ENCODE measurements around the gene SHKBP1. TPM values are rescaled to one million over a fixed set of nuclear protein-coding genes. Genes with fewer than 3 reads are reported as not detected.

SHKBP1 gene
- total and polyA plus RNA-seq, 9 of the 15 experiments (the other 6 are each of a cell fraction or from before 2014, with no cell fraction given) = 1.2 to 58.1 (median 22.3) TPM

DNA sequence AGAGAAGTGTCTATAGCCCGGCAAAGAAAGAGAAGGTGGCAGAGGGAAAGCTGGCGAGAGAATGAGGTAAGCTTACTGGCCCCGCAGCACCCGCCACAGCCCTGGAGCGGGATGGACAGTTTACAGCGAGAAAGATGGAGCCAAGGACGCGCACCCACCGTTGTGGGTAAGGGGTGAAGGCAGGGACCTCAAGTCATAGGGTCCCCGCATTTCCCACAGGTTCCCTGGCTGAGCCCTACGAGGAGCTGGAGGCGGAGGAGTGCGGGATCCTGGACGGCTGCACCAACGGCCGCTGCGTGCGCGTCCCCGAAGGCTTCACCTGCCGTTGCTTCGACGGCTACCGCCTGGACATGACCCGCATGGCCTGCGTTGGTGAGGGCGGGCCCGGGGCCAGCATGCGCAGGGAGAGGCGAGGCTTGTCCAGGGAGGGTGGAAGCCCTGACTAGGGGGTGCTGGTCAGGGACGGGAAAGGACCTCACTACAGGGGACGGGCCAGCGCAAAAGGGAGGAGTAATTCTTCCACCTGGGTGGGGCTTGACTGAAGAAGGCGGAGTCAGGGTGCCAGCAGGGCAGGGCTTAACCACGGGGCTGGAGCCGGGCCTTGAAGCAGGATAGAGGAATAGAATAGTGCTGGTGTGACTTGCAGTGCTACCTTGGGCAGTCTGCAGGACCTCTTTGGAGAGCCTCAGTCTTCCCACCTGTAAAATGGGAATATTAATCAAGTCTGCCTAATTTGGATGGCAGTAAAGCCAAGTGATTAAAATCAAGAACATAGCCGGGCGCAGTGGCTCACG lies 51.0 kb downstream of the SHKBP1 start (continued):
- TF ChIP-seq, protein P1, sequence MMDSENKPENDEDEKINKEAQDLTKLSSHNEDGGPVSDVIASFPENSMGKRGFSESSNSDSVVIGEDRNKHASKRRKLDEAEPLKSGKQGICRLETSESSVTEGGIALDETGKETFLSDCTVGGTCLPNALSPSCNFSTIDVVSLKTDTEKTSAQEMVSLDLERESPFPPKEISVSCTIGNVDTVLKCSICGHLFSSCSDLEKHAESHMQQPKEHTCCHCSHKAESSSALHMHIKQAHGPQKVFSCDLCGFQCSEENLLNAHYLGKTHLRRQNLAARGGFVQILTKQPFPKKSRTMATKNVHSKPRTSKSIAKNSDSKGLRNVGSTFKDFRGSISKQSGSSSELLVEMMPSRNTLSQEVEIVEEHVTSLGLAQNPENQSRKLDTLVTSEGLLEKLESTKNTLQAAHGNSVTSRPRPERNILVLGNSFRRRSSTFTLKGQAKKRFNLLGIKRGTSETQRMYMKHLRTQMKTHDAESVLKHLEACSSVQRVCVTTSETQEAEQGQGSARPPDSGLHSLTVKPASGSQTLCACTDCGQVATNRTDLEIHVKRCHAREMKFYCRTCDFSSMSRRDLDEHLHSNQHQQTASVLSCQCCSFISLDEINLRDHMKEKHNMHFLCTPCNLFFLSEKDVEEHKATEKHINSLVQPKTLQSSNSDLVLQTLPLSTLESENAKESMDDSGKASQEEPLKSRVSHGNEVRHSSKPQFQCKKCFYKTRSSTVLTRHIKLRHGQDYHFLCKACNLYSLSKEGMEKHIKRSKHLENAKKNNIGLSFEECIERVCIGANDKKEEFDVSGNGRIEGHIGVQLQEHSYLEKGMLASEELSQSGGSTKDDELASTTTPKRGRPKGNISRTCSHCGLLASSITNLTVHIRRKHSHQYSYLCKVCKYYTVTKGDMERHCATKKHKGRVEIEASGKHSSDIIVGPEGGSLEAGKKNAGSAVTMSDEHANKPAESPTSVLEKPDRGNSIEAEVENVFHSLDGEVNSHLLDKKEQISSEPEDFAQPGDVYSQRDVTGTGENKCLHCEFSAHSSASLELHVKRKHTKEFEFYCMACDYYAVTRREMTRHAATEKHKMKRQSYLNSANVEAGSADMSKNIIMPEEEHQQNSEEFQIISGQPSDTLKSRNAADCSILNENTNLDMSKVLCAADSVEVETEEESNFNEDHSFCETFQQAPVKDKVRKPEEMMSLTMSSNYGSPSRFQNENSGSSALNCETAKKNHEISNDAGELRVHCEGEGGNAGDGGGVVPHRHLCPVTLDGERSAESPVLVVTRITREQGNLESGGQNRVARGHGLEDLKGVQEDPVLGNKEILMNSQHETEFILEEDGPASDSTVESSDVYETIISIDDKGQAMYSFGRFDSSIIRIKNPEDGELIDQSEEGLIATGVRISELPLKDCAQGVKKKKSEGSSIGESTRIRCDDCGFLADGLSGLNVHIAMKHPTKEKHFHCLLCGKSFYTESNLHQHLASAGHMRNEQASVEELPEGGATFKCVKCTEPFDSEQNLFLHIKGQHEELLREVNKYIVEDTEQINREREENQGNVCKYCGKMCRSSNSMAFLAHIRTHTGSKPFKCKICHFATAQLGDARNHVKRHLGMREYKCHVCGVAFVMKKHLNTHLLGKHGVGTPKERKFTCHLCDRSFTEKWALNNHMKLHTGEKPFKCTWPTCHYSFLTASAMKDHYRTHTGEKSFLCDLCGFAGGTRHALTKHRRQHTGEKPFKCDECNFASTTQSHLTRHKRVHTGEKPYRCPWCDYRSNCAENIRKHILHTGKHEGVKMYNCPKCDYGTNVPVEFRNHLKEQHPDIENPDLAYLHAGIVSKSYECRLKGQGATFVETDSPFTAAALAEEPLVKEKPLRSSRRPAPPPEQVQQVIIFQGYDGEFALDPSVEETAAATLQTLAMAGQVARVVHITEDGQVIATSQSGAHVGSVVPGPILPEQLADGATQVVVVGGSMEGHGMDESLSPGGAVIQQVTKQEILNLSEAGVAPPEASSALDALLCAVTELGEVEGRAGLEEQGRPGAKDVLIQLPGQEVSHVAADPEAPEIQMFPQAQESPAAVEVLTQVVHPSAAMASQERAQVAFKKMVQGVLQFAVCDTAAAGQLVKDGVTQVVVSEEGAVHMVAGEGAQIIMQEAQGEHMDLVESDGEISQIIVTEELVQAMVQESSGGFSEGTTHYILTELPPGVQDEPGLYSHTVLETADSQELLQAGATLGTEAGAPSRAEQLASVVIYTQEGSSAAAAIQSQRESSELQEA (IDR thresholded peaks at IDR 0.05; ENCODE audit: low read depth) = no peak
- no peak for TF ChIP-seq SMC3 (conservative IDR thresholded peaks at IDR 0.05; ENCODE audit: insufficient read depth, low read depth, low read length)
- no peak for TF ChIP-seq CAMTA2 (CRISPR knock-in tag; conservative IDR thresholded peaks at IDR 0.05)
- TF ChIP-seq ETV5 (CRISPR knock-in tag; IDR thresholded peaks at IDR 0.05; ENCODE audit: low read depth) = no peak
- 0 out of 2 replicates have a peak, but pooled peaks have one; percentile 19 for TF ChIP-seq RBFOX2 (IDR thresholded peaks at IDR 0.05; ENCODE audit: low read depth, low read length)
- no peak for TF ChIP-seq SLC30A9 (CRISPR knock-in tag; IDR thresholded peaks at IDR 0.05)
- TF ChIP-seq PTBP1 (IDR thresholded peaks at IDR 0.05; ENCODE audit: low read depth, low read length) = 0 out of 2 replicates have a peak, but pooled peaks have one; percentile 24
- TF ChIP-seq POLR2A (conservative IDR thresholded peaks at IDR 0.05) = 0 out of 2 replicates have a peak, but pooled peaks have one; percentile 48
- peak; percentile 84 for TF ChIP-seq ADNP (tag; IDR thresholded peaks at IDR 0.05)
- no peak for TF ChIP-seq HDAC6 (IDR thresholded peaks at IDR 0.05; ENCODE audit: low read depth, low read length)
- TF ChIP-seq ARNT (IDR thresholded peaks at IDR 0.05) = no peak
- peak; percentile 55; the same call in 1 of the 2 replicates for TF ChIP-seq HDAC2 (IDR thresholded peaks at IDR 0.05)
- TF ChIP-seq, protein P2, sequence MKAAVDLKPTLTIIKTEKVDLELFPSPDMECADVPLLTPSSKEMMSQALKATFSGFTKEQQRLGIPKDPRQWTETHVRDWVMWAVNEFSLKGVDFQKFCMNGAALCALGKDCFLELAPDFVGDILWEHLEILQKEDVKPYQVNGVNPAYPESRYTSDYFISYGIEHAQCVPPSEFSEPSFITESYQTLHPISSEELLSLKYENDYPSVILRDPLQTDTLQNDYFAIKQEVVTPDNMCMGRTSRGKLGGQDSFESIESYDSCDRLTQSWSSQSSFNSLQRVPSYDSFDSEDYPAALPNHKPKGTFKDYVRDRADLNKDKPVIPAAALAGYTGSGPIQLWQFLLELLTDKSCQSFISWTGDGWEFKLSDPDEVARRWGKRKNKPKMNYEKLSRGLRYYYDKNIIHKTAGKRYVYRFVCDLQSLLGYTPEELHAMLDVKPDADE (conservative IDR thresholded peaks at IDR 0.05; ENCODE audit: control insufficient read depth, low read depth, low read length) = no peak
- TF ChIP-seq SIN3B (IDR thresholded peaks at IDR 0.05; ENCODE audit: low read depth) = no peak
- TF ChIP-seq ILF3 (IDR thresholded peaks at IDR 0.05; ENCODE audit: borderline replicate concordance) = no peak

Measured in K562 (cell line).